Loucy (cell line): ENCODE measurements around the gene COA6.

Experiments
- H2AFZ ChIP-seq: fragments of 200-600 bp; sonication (generic); 2 replicates; pipeline ENCODE4 v1.6.0; 2016; ENCODE audit warnings: antibody characterized with exemption, mild to moderate bottlenecking, low read length, moderate library complexity
- H3F3A ChIP-seq: fragments of 200-600 bp; 2 replicates; pipeline ENCODE4 v1.6.0; 2016; ENCODE audit warnings: antibody characterized with exemption, low read depth, mild to moderate bottlenecking
- H3K27me3 ChIP-seq: fragments of 200-600 bp; sonication (generic); 2 replicates; pipeline ENCODE4 v1.6.1; 2014; ENCODE audit warnings: low read length, mild to moderate bottlenecking; ENCODE audit not compliant: insufficient read depth, poor library complexity, severe bottlenecking
- H3K36me3 ChIP-seq: fragments of 200-600 bp; sonication (generic); 2 replicates; pipeline ENCODE4 v1.6.1; 2016; ENCODE audit warnings: low read length; ENCODE audit not compliant: insufficient read depth
- H3K4me1 ChIP-seq: fragments of 200-600 bp; sonication (generic); 2 replicates; pipeline ENCODE4 v1.5.1; 2014; ENCODE audit warnings: low read length, mild to moderate bottlenecking; ENCODE audit not compliant: insufficient read depth, poor library complexity, severe bottlenecking
- H3K4me2 ChIP-seq: fragments of 200-600 bp; sonication (generic); 2 replicates; pipeline ENCODE4 v1.6.0; 2014; ENCODE audit warnings: antibody characterized with exemption, low read length, low read depth, mild to moderate bottlenecking; ENCODE audit not compliant: poor library complexity, severe bottlenecking
- H3K4me3 ChIP-seq: fragments of 200-600 bp; sonication (generic); 2 replicates; pipeline ENCODE4 v1.5.1; 2014; ENCODE audit warnings: low read length, mild to moderate bottlenecking, mixed read lengths; ENCODE audit not compliant: poor library complexity, severe bottlenecking
- H3K79me2 ChIP-seq: fragments of 200-600 bp; sonication (generic); 2 replicates; pipeline ENCODE4 v1.6.1; 2014; ENCODE audit warnings: low read length; ENCODE audit not compliant: insufficient read depth
- H3K9ac ChIP-seq: fragments of 200-600 bp; sonication (generic); 2 replicates; pipeline ENCODE4 v1.6.0; 2014; ENCODE audit warnings: mild to moderate bottlenecking, low read depth, low read length, moderate library complexity; ENCODE audit not compliant: poor library complexity, severe bottlenecking
- H3K9me2 ChIP-seq: fragments of 200-600 bp; sonication (generic); replicated peaks from 2 replicates; pipeline ENCODE4 v1.6.1; 2016; ENCODE audit warnings: low read depth, low read length, mixed read lengths
- H3K9me3 ChIP-seq: fragments of 200-600 bp; sonication (generic); 2 replicates; pipeline ENCODE4 v1.6.1; 2014; ENCODE audit warnings: mild to moderate bottlenecking, antibody characterized with exemption, low read length, low read depth; ENCODE audit not compliant: insufficient read depth
- H4K20me1 ChIP-seq: fragments of 200-600 bp; sonication (generic); 2 replicates; pipeline ENCODE4 v1.6.0; 2014; ENCODE audit warnings: antibody characterized with exemption, low read length, mild to moderate bottlenecking; ENCODE audit not compliant: insufficient read depth, poor library complexity, severe bottlenecking
- EZH2phosphoT487 ChIP-seq: fragments of 200-600 bp; IDR thresholded peaks from 2 replicates; pipeline ENCODE4 v1.6.1; 2018; ENCODE audit warnings: antibody characterized with exemption, mild to moderate bottlenecking, moderate library complexity, borderline replicate concordance
- TF ChIP-seq, protein P1 (sequence below): fragments of 200-600 bp; sonication (generic); conservative IDR thresholded peaks from 2 replicates; pipeline ENCODE4 v1.5.1; 2014; ENCODE audit warnings: mild to moderate bottlenecking, antibody characterized with exemption, low read length

The COA6 gene

GRCh38 chr1:234361102-234361603, 12.1 kb upstream of the COA6 start:
- Histone ChIP-seq H3K36me3 (no peaks in the 10 kb centered on the region), H3K9ac (no peak overlapping the region), H3K9me3 (no peaks in the 10 kb centered on the region), H4K20me1 (no peaks in the 10 kb centered on the region), H3K4me1 (peaks cover 4% of the 10 kb centered on the region), H3F3A (no peaks in the 10 kb centered on the region), H3K27me3 (no peaks in the 10 kb centered on the region), H3K4me3 (no peak overlapping the region), H3K4me2 (no peak overlapping the region), H2AFZ (0 out of 2 replicates have a peak overlapping the region, but pooled peaks have one; percentile 14), H3K9me2 (no peaks in the 10 kb centered on the region), H3K79me2 (no peaks in the 10 kb centered on the region)
- no peak for TF ChIP-seq EZH2phosphoT487
- TF ChIP-seq, protein P1, sequence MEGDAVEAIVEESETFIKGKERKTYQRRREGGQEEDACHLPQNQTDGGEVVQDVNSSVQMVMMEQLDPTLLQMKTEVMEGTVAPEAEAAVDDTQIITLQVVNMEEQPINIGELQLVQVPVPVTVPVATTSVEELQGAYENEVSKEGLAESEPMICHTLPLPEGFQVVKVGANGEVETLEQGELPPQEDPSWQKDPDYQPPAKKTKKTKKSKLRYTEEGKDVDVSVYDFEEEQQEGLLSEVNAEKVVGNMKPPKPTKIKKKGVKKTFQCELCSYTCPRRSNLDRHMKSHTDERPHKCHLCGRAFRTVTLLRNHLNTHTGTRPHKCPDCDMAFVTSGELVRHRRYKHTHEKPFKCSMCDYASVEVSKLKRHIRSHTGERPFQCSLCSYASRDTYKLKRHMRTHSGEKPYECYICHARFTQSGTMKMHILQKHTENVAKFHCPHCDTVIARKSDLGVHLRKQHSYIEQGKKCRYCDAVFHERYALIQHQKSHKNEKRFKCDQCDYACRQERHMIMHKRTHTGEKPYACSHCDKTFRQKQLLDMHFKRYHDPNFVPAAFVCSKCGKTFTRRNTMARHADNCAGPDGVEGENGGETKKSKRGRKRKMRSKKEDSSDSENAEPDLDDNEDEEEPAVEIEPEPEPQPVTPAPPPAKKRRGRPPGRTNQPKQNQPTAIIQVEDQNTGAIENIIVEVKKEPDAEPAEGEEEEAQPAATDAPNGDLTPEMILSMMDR: no peak

GRCh38 chr1:234362558-234362957, 10.7 kb upstream of the COA6 start:
- no peak overlapping the region for H3K4me2 ChIP-seq
- no peaks in the 10 kb centered on the region for H4K20me1 ChIP-seq
- H3K27me3 ChIP-seq: no peaks in the 10 kb centered on the region
- no peaks in the 10 kb centered on the region for H3K36me3 ChIP-seq
- H3K79me2 ChIP-seq: no peaks in the 10 kb centered on the region
- H3K9me3 ChIP-seq: no peaks in the 10 kb centered on the region
- no peaks in the 10 kb centered on the region for H3K9me2 ChIP-seq
- no peaks in the 10 kb centered on the region for H3F3A ChIP-seq
- H3K4me3 ChIP-seq: no peak overlapping the region
- H3K9ac ChIP-seq: no peak overlapping the region
- TF ChIP-seq, protein P1: no peak
- no peak for TF ChIP-seq EZH2phosphoT487
- no peak overlapping the region for H2AFZ ChIP-seq
- peaks cover 4% of the 10 kb centered on the region for H3K4me1 ChIP-seq

GRCh38 chr1:234368320-234369032, 4.8 kb upstream of the COA6 start:
- no peak for TF ChIP-seq EZH2phosphoT487
- TF ChIP-seq, protein P1: no peak
- no peak overlapping the region for H3K4me2 ChIP-seq
- H3K27me3 ChIP-seq: no peaks in the 10 kb centered on the region

More at GRCh38 chr1:234368320-234369032, 4.8 kb upstream of the COA6 start:
- Histone ChIP-seq H3K4me1 (peaks cover 18% of the 10 kb centered on the region), H4K20me1 (no peaks in the 10 kb centered on the region), H3K36me3 (no peaks in the 10 kb centered on the region), H2AFZ (no peak overlapping the region), H3K9ac (no peak overlapping the region), H3F3A (0 out of 2 replicates have a peak, but pooled peaks cover 3% of the 10 kb centered on the region), H3K9me3 (no peaks in the 10 kb centered on the region), H3K9me2 (no peaks in the 10 kb centered on the region), H3K4me3 (no peak overlapping the region), H3K79me2 (peaks cover 14% of the 10 kb centered on the region)
